GM18861 (cell line): Measurements from ENCODE around the gene HHIPL1.

Experiments
- ATAC-seq: cut with Tn5 transposase; IDR thresholded peaks from one replicate; pipeline ENCODE4 v1.9.1; 2021; ENCODE audit not compliant: unreplicated experiment

The HHIPL1 gene

GRCh38 chr14:99609245-99610170 is 35.4 kb upstream of the HHIPL1 start:
- ATAC-seq, result no peak

GRCh38 chr14:99611646-99612045 is 33.3 kb upstream of the HHIPL1 start:
- no peak for ATAC-seq

GRCh38 chr14:99612071-99612737 is 32.7 kb upstream of the HHIPL1 start:
- no peak for ATAC-seq

- no peak for ATAC-seq
Observed at GRCh38 chr14:99612738-99613330, 32.1 kb upstream of the HHIPL1 start.

- ATAC-seq, result no peak
Observed at GRCh38 chr14:99615497-99616157, 29.3 kb upstream of the HHIPL1 start.

GRCh38 chr14:99616832-99617800 is 27.8 kb upstream of the HHIPL1 start:
- no peak for ATAC-seq

GRCh38 chr14:99619835-99620834 is 24.8 kb upstream of the HHIPL1 start:
- no peak for ATAC-seq

GRCh38 chr14:99621948-99622347 is 23.0 kb upstream of the HHIPL1 start:
- no peak for ATAC-seq

GRCh38 chr14:99624024-99624423 is 20.9 kb upstream of the HHIPL1 start:
- no peak for ATAC-seq

GRCh38 chr14:99624971-99625370 is 20.0 kb upstream of the HHIPL1 start:
- ATAC-seq, result no peak

GRCh38 chr14:99625476-99625875 is 19.5 kb upstream of the HHIPL1 start:
- ATAC-seq, result no peak

- no peak for ATAC-seq
Observed at GRCh38 chr14:99626041-99626648, 18.8 kb upstream of the HHIPL1 start.

GRCh38 chr14:99627100-99627499 is 17.8 kb upstream of the HHIPL1 start:
- no peak for ATAC-seq

- no peak for ATAC-seq
Observed at GRCh38 chr14:99627510-99628381, 17.2 kb upstream of the HHIPL1 start.

GRCh38 chr14:99628887-99629618 is 15.9 kb upstream of the HHIPL1 start:
- ATAC-seq, result peak; percentile 54

GRCh38 chr14:99630202-99630601 is 14.7 kb upstream of the HHIPL1 start:
- ATAC-seq, result no peak
